Lower leg skin (tissue), 3 donors: ENCODE data around the gene LTB.

Experiments used
- POLR2A ChIP-seq, 2 donors: fragments of 450-650 bp; IDR thresholded peaks; one replicate each; pipeline ENCODE4 v1.6.1; 2016 to 2017; ENCODE audit warnings: antibody characterized with exemption in 2 of 2, mild to moderate bottlenecking in 1 of 2, moderate library complexity in 1 of 2
- TF ChIP-seq, protein P1 (sequence below), 3 donors: fragments of 450-650 bp; IDR thresholded peaks; one replicate each; pipeline ENCODE4 v1.5.1; 2016; ENCODE audit warnings: antibody characterized with exemption in 3 of 3, mild to moderate bottlenecking in 3 of 3, moderate library complexity in 2 of 3

DNA sequence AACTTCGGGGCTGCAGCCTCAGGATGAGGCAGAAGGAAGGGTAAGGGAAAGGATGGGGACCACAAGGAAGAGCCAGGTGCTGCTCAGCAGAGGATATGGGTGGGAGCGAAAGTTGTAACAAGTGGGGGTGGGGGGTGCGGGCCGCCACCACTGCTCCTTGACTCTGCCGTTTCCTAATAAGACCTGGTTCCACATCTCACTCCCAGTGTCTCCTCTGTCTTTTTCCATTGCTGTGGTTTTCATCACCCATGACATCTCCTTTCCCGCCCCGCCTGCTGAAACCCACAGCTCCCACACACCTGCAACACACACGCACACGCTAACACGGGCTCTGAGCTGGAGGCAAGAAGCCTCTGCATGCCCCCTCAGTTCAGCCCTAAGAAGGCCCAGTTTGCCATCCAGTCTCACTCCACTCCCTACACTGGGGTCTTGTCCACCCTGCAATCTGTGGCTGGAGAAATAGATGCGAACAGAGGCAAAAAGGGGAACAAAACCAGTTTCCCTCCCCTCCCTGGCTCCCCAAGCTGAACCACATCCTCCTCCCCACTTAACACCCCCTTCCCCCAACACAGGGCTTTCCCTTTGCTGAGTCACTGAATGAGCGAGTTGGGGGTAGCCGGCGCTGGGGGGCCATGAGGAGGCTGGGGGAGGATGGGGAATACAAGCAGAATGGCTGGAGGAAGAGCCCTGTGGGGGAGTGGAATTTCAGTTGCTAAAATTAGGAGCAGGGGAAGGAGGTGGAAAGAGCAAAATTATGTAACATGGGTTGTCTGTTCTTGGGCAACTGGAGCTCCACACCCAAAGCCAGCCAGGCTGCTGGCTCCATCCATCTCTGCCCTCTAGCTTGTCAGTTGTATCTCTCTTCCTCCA lies 23.4 kb downstream of the LTB start:
- TF ChIP-seq, protein P1, sequence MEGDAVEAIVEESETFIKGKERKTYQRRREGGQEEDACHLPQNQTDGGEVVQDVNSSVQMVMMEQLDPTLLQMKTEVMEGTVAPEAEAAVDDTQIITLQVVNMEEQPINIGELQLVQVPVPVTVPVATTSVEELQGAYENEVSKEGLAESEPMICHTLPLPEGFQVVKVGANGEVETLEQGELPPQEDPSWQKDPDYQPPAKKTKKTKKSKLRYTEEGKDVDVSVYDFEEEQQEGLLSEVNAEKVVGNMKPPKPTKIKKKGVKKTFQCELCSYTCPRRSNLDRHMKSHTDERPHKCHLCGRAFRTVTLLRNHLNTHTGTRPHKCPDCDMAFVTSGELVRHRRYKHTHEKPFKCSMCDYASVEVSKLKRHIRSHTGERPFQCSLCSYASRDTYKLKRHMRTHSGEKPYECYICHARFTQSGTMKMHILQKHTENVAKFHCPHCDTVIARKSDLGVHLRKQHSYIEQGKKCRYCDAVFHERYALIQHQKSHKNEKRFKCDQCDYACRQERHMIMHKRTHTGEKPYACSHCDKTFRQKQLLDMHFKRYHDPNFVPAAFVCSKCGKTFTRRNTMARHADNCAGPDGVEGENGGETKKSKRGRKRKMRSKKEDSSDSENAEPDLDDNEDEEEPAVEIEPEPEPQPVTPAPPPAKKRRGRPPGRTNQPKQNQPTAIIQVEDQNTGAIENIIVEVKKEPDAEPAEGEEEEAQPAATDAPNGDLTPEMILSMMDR (IDR thresholded peaks at IDR 0.05) = no peak
- no peak for TF ChIP-seq POLR2A (IDR thresholded peaks at IDR 0.05)
